Inferior parietal cortex (tissue), 1 donor: ENCODE results near the gene CRK.
"Not testable (repeated sequence)": the region's sequence is repeated elsewhere in the genome, so short reads cannot be mapped to it uniquely, and the experiment has no call there.

Experiments
- DNase-seq: peaks from one replicate; pipeline ENCODE4 v3.0.0-alpha.2; 2016; ENCODE audit errors: extremely low spot score

CRK gene

DNA sequence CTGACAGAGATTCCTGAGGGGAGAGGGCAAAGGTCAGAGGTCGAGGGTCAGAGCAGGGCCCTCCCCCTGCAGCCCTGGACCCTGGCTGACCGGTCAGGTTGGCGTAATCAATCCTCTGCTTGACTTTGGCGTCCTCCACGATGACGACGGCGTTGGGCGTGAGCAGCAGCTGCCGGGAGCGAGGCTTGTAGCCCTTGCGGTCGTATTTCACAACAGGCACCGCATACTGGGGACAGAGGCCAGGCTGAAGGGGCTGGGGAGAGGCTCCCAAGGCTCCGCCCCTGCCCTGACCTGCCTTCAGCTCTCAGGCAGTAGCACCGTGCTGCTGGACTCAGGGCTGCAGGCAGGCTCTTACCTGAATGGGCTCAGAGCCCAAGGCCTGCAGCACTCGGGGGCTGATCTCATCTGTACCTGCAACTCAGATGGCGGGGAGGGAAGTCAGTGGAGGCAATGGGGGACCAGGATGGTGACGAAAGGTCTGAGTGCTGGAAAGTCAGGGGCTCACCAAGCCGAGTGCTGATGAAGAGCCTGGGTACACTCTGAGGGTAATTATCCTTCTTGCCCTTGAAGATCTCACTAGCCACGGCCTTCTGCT, 12.0 kb upstream of the CRK start:
- no peak for DNase-seq

DNA sequence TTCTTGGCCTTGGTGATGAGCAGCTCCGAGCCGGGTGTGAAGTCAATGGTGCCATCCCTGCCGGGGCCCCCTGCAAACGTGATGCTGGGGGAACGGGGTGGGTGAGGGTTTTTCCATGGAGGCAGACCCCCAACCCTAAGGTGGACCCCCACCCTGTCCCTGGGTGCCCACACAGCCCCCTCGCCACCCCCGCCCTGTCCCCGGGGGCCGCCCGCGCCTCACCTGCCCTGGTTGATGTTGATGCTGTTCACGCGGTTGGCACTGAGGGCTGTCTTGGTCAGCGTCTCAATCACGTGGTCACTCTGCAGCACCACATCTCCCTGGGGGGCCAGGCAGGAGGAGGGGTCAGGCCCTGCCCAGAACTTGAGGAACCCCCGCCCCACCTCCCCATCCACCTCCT, 11.2 kb upstream of the CRK start:
- no peak for DNase-seq

GRCh38 chr17:1464186-1464585, 8.2 kb upstream of the CRK start:
- no peak for DNase-seq

- DNase-seq = no peak
Measured at GRCh38 chr17:1462164-1463112, 6.4 kb upstream of the CRK start.

DNA sequence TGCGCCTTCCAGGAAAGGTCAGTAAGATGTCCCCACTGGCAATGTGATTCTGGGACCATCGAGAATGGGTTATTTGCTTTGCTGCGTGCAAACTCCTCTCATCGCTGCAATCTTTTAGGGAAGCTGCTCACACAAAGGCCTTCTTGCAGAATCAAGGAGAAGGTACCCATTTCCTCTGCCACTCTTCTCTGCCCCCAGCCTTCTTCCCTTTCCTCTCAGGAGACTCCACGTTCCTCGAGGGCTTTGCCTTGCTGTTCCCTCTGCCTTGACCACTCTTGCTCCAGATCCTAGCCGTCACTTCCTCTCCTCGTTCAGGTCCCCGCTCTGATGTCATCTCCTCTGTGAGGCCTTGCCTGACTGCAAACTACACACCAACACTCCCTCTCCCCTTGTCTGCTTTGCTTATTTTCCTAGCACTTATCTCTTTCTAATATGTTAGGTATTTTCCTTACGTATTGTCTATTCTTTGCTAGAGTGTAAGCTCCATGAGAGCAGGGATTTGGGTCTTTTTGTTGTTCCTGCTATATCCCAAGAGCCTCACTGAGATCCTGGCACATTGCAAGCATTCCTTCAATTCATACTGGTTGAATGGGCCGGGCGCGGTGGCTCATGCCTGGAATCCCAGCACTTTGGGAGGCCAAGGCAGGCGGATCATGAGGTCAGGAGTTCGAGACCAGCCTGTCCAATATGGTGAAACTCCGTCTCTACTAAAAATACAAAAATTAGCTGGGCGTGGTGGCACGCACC, 5.3 kb upstream of the CRK start:
- no peak for DNase-seq

DNA sequence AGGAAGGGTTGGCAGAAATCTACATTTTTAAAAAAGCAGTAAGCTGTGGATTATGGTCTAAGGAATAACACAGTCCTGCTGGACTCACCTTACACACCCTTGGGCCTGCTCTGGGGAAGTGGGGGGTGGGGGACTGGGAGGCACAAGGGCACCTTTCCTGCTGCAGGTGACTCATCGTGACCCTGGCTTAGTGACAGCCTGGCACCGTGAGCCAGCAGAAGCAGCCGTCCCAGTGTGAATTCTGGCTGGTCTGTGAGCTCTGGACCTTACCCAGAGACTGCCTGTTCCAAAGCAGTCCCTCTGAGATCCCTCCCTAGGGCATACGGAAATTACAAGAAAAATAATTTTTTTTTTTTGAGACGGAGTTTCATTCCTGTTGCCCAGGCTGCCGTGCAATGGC, 4.2 kb upstream of the CRK start:
- no peak for DNase-seq

- DNase-seq = no peak
Measured at GRCh38 chr17:1455291-1455796, 688 bp downstream of the CRK start.

GRCh38 chr17:1454541-1454940, 1.5 kb downstream of the CRK start:
- no peak for DNase-seq

DNA sequence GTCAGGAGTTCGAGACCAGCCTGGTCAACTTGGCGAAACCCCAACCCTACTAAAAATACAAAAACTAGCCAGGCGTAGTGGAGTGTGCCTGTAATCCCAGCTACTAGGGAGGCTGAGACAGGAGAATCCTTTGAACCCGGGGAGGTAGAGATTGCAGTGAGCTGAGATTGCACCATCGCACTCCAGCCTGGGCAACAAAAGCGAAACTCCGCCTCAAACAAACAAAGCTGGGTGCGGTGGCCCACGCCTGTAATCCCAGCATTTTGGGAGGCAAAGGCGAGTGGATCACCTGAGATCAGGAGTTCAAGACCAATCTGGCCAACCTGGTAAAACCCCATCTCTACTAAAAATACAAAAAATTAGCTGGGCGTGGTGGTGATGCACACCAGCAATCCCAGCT, 2.3 kb downstream of the CRK start:
- not testable (repeated sequence) for DNase-seq

- no peak for DNase-seq
Measured at GRCh38 chr17:1452836-1453235, 3.2 kb downstream of the CRK start.

DNA sequence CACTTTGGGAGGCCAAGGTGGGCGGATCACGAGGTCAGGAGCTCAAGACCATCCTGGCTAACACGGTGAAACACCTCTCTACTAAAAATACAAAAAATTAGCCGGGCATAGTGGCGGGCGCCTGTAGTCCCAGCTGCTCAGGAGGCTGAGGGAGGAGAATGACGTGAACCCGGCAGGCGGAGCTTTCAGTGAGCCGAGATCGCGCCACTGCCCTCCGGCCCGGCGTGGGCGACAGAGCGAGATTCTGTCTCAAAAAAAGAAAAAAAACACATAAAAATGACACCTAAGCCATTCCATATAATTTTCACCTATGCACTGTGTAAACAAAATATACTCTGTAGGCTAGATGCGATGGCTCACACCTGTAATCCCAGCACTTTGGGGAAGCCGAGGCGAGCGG, 5.8 kb downstream of the CRK start:
- DNase-seq = not testable (repeated sequence)

- no peak for DNase-seq
Measured at GRCh38 chr17:1449412-1449967, 6.5 kb downstream of the CRK start.

DNA sequence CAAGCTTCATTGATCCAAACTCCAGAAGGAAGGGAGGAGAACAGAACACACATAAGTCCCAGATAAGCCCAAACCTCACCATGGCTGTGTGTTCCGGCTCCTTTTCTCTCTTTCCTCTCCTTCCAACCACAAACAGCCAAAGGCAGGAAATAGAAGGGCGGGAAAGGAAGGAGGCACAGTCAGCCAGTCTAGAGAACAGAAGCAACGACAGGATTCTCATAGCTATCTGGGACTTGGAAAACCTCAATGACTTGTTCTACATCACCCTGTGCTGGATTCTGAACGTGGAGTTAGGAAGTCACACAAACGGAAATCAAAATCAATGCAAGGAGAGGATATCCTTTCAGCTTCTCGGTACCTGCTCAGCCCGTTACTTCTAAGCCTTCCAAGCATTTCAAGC, 9.0 kb downstream of the CRK start:
- no peak for DNase-seq

- DNase-seq = no peak
Measured at GRCh38 chr17:1446201-1446600, 9.8 kb downstream of the CRK start.

GRCh38 chr17:1445695-1446094, 10.3 kb downstream of the CRK start:
- DNase-seq = not testable (repeated sequence)

GRCh38 chr17:1442721-1443120, 13.3 kb downstream of the CRK start:
- DNase-seq = not testable (repeated sequence)

GRCh38 chr17:1442187-1442586, 13.8 kb downstream of the CRK start:
- no peak for DNase-seq

- DNase-seq = no peak
Measured at GRCh38 chr17:1440921-1441320, 15.1 kb downstream of the CRK start.

DNA sequence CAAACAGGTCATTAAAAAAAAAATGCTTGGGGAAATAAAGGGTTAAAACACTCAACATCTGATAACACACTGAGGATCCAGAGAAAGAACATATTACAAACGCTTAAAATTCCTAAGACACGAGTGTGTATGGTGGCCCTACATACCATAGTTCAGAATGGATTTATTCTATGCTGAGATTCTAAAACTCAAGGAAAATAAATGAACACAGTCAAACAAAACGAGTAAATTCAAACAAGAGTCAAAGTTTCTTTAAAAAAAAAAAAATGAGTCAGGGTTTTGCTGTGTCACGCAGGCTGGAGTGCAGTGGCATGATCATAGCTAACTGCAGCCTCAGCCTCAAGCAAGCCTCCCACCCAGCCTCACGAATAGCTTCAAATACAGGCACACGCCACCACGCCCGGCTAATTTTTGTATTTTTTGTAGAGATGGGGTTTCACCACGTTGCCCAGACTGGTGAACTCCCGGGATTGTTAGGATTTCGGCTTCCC, 17.4 kb downstream of the CRK start:
- no peak for DNase-seq

- no peak for DNase-seq
Measured at GRCh38 chr17:1435326-1435725, 20.7 kb downstream of the CRK start.

GRCh38 chr17:1434150-1434549, 21.9 kb downstream of the CRK start:
- DNase-seq = no peak

DNA sequence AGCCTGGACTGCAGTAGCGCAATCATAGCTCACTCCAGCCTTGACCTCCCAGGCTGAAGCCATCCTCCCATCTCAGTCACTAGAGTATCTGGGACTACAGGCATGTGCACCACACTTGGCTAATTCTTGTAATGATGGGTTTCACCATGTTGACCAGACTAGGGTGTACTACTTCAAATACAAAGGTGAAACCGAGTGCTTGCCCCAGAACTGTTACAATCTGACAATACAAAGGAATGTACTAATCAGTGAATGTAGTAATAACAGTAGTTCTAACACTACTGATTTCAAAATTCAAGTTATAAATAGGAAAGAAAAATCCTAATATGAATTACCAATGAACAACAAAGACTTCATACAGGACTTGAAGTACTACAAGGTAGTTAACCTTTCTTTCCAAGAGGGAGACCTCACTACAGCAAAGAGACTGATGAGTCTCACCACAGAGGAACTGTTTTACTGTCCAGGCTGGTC, 24.4 kb downstream of the CRK start:
- DNase-seq = no peak
